Karpas-422 (cell line): Measurements from ENCODE around the gene ITPKC. TPM values are rescaled to one million over a fixed set of nuclear protein-coding genes. Genes with fewer than 3 reads are reported as not detected.

Experiments
- DNase-seq: peaks from one replicate; pipeline ENCODE4 v3.0.0-alpha.2; 2015
- H2AFZ ChIP-seq: fragments of 200-600 bp; sonication (generic); 2 replicates; pipeline ENCODE4 v1.6.1; 2014; ENCODE audit warnings: antibody characterized with exemption, low read length, mixed read lengths
- H3K27ac ChIP-seq: fragments of 200-600 bp; sonication (generic); 2 replicates; pipeline ENCODE4 v1.5.1; 2014; ENCODE audit warnings: mild to moderate bottlenecking, low read length, moderate library complexity
- H3K27me3 ChIP-seq: fragments of 200-600 bp; sonication (generic); 2 replicates; pipeline ENCODE4 v1.6.1; 2014; ENCODE audit warnings: low read length, mixed read lengths
- H3K36me3 ChIP-seq: fragments of 200-600 bp; sonication (generic); 2 replicates; pipeline ENCODE4 v1.6.1; 2014; ENCODE audit warnings: low read length, mixed read lengths; ENCODE audit not compliant: insufficient read depth
- H3K4me1 ChIP-seq: fragments of 200-600 bp; sonication (generic); 2 replicates; pipeline ENCODE4 v1.6.1; 2014; ENCODE audit warnings: mild to moderate bottlenecking, low read length, mixed read lengths
- H3K4me2 ChIP-seq: fragments of 200-600 bp; sonication (generic); 2 replicates; pipeline ENCODE4 v1.6.1; 2014; ENCODE audit warnings: low read length, low read depth, mild to moderate bottlenecking; ENCODE audit not compliant: poor library complexity, severe bottlenecking
- H3K4me3 ChIP-seq: fragments of 200-600 bp; sonication (generic); 2 replicates; pipeline ENCODE4 v1.5.1; 2014; ENCODE audit warnings: mild to moderate bottlenecking, antibody characterized with exemption, low read length, mixed read lengths
- H3K79me2 ChIP-seq: fragments of 200-600 bp; sonication (generic); 2 replicates; pipeline ENCODE4 v1.6.1; 2014; ENCODE audit warnings: mild to moderate bottlenecking, low read length, mixed read lengths
- H3K9ac ChIP-seq: fragments of 200-600 bp; sonication (generic); 2 replicates; pipeline ENCODE4 v1.6.0; 2014; ENCODE audit warnings: low read length
- H3K9me2 ChIP-seq: fragments of 200-600 bp; sonication (generic), shearing (Covaris generic); replicated peaks from 2 replicates; pipeline ENCODE4 v1.6.0; 2014; ENCODE audit warnings: mild to moderate bottlenecking, low read length, moderate library complexity; ENCODE audit not compliant: insufficient read depth
- H3K9me3 ChIP-seq: fragments of 300-700, 200-600 bp; sonication (generic); 2 replicates; pipeline ENCODE4 v1.6.1; 2014; ENCODE audit warnings: low read length, mixed read lengths
- H4K20me1 ChIP-seq: fragments of 200-600 bp; sonication (generic); 2 replicates; pipeline ENCODE4 v1.6.1; 2014; ENCODE audit warnings: mild to moderate bottlenecking, antibody characterized with exemption, low read length, low read depth; ENCODE audit not compliant: insufficient read depth
- total RNA-seq: library from RNA; depleted of rRNA; stranded (reverse); fragments of >200 nt; shearing (Covaris generic); gene quantifications from 2 replicates; pipeline ENCODE4 v1.2.3, GENCODE V29; 2014; ENCODE audit warnings: low replicate concordance

ITPKC gene
- total RNA-seq, 1 experiment from 2014 or later: 5.9 TPM

DNA sequence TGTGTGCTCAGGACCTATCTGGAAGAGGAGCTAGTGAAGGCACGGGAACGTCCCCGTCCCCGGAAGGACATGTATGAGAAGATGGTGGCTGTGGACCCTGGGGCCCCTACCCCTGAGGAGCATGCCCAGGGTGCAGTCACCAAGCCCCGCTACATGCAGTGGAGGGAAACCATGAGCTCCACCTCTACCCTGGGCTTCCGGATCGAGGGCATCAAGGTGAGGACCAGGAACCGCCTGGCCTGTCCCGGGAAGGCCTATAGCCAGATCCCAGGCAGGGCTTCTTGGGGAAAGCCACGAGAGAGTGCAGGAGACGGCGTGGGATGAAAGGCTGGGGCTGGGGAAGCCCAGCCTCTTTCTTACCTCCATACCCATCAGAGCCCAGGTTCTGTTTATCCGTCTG is 16.2 kb downstream of the ITPKC start:
- DNase-seq: no peak
- Histone ChIP-seq H3K9me3 (no peaks in the 10 kb centered on the region), H2AFZ (no peak overlapping the region), H3K79me2 (no peaks in the 10 kb centered on the region), H3K27me3 (no peaks in the 10 kb centered on the region), H3K4me1 (no peaks in the 10 kb centered on the region), H3K9ac (no peak overlapping the region), H3K27ac (no peak overlapping the region), H3K4me3 (no peak overlapping the region), H3K9me2 (no peaks in the 10 kb centered on the region), H3K4me2 (no peak overlapping the region), H3K36me3 (peaks cover 7% of the 10 kb centered on the region), H4K20me1 (no peaks in the 10 kb centered on the region)

DNA sequence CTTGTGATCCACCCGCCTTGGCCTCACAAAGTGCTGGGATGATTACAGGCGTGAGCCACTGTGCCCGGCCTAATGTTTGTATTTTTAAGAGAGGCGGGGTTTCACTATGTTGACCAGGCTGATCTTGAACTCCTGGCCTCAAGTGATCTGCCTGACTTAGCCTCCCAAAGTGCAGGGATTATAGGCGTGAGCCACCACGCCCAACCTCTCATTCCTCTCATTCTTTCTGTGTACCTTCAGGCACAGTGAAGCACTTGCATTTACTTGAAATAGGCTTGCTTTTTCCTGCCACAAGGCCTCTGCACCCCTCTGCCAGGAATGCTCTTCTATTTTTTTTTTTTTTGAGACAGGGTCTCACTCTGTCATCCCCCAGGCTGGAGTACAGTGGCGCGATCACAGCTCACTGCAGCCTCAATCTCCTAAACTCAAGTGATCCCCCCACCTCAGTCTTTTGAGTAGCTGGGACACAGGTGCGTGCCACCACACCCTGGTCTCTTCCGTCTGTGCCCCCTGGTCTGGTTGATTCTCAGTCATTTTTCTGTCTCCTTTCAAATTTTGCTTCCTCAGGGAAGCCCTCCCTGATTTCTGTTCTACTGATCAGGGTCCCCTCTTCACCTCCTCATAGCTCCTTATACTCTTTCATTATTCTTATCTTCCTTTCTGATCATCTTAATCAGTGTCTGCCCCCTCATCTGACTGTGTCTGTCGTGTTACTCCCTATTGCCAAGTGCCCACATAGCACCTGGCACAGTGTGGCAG is 18.3 kb downstream of the ITPKC start:
- H3K36me3 ChIP-seq: peaks cover 7% of the 10 kb centered on the region
- DNase-seq: no peak
- H3K4me2 ChIP-seq: no peak overlapping the region
- H3K27me3 ChIP-seq: no peaks in the 10 kb centered on the region
- H3K9me2 ChIP-seq: no peaks in the 10 kb centered on the region
- H3K4me1 ChIP-seq: no peaks in the 10 kb centered on the region
- no peak overlapping the region for H3K27ac ChIP-seq
- no peaks in the 10 kb centered on the region for H3K79me2 ChIP-seq
- H3K4me3 ChIP-seq: no peak overlapping the region
- H3K9ac ChIP-seq: no peak overlapping the region
- H3K9me3 ChIP-seq: no peaks in the 10 kb centered on the region
- H2AFZ ChIP-seq: no peak overlapping the region
- H4K20me1 ChIP-seq: no peaks in the 10 kb centered on the region

DNA sequence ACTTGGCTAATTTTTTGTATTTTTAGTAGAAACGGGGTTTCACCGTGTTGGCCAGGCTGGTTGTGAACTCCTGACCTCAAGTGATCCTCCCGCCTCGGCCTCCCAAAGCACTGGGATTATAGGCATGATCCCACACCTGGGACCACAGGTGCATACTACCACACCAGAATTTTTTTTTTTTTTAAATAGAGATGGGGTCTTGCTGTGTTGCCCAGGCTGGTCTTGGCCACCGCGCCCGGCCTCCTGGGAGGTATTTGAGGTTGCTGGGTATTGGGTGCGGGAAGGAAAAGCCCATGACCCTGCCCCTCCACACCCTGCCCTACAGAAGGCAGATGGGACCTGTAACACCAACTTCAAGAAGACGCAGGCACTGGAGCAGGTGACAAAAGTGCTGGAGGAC is 19.7 kb downstream of the ITPKC start:
- H3K79me2 ChIP-seq: no peaks in the 10 kb centered on the region
- no peak overlapping the region for H3K4me2 ChIP-seq
- H3K9me3 ChIP-seq: no peaks in the 10 kb centered on the region
- no peaks in the 10 kb centered on the region for H4K20me1 ChIP-seq
- H2AFZ ChIP-seq: no peak overlapping the region
- no peaks in the 10 kb centered on the region for H3K9me2 ChIP-seq
- no peak overlapping the region for H3K27ac ChIP-seq
- no peaks in the 10 kb centered on the region for H3K27me3 ChIP-seq
- H3K4me1 ChIP-seq: no peaks in the 10 kb centered on the region
- H3K36me3 ChIP-seq: peaks cover 5% of the 10 kb centered on the region
- H3K4me3 ChIP-seq: no peak overlapping the region
- DNase-seq: no peak
- no peak overlapping the region for H3K9ac ChIP-seq

DNA sequence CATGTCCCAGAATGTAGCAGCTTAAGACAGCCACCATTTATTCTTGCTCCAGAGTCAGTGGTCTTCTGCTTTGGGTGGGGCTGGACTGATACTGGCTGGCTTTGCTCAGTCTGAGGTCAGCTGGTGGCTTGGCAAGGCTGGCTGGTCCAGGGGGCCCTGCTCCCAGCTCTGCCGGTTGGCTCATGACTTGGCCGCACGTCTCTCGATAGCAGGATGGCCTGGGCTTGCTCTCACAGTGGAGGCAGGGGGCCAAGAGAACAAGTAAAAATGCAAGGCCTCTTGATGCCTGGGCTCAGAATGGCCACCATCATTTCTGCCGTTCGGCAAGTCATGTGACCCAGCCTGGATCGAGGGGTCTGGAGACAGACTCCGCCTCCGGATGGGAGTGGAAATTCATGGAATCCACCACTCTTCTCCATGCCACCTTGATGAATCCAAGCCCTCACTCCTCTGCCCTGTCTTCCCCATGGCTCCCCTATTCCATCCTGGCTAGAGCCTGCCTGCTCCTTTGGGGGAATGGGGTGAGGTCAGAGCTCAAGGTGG is 20.3 kb downstream of the ITPKC start:
- Histone ChIP-seq H2AFZ (no peak overlapping the region), H3K4me3 (no peak overlapping the region), H4K20me1 (no peaks in the 10 kb centered on the region), H3K36me3 (peaks cover 5% of the 10 kb centered on the region), H3K4me2 (no peak overlapping the region), H3K79me2 (no peaks in the 10 kb centered on the region), H3K27me3 (no peaks in the 10 kb centered on the region), H3K9ac (no peak overlapping the region), H3K4me1 (no peaks in the 10 kb centered on the region), H3K9me3 (no peaks in the 10 kb centered on the region), H3K9me2 (no peaks in the 10 kb centered on the region), H3K27ac (no peak overlapping the region)
- DNase-seq: no peak

DNA sequence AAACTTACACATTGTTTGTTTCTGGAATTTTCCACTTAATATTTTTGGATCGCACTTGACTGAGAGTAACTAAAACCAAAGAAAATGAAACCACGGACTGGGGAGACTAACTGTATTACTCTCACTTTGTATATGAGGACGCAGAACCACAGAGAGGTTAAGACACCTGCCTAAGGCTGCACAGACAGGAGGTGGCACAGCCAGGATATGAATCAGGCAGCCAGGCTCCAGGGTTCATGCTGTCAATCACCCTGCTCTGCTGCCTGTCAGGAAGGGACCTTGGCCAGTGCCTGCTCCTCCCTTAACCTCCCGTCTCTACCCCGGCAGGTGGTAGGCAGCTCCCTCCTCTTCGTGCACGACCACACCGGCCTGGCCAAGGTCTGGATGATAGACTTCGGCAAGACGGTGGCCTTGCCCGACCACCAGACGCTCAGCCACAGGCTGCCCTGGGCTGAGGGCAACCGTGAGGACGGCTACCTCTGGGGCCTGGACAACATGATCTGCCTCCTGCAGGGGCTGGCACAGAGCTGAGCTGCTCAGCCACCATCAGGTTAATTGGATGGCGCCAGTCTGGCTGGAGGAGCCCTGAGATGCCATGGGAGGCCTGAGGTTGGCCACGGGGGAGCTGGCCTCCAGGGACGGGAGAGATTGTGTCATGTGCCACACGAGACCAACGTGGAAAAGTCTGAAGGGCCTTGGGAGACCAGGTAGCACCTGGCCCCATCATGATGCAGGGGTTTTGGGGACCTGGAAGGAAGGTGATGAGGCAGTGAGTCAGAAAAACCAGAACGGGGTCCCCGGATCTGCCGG is 22.3 kb downstream of the ITPKC start:
- Histone ChIP-seq H3K36me3 (peaks cover 3% of the 10 kb centered on the region; the same call in 1 of the 2 replicates), H3K4me1 (no peaks in the 10 kb centered on the region), H3K4me2 (no peak overlapping the region), H3K79me2 (no peaks in the 10 kb centered on the region), H3K4me3 (no peak overlapping the region), H2AFZ (no peak overlapping the region), H3K9me3 (no peaks in the 10 kb centered on the region), H4K20me1 (no peaks in the 10 kb centered on the region), H3K27ac (no peak overlapping the region), H3K9ac (no peak overlapping the region), H3K9me2 (no peaks in the 10 kb centered on the region), H3K27me3 (no peaks in the 10 kb centered on the region)
- DNase-seq: no peak

DNA sequence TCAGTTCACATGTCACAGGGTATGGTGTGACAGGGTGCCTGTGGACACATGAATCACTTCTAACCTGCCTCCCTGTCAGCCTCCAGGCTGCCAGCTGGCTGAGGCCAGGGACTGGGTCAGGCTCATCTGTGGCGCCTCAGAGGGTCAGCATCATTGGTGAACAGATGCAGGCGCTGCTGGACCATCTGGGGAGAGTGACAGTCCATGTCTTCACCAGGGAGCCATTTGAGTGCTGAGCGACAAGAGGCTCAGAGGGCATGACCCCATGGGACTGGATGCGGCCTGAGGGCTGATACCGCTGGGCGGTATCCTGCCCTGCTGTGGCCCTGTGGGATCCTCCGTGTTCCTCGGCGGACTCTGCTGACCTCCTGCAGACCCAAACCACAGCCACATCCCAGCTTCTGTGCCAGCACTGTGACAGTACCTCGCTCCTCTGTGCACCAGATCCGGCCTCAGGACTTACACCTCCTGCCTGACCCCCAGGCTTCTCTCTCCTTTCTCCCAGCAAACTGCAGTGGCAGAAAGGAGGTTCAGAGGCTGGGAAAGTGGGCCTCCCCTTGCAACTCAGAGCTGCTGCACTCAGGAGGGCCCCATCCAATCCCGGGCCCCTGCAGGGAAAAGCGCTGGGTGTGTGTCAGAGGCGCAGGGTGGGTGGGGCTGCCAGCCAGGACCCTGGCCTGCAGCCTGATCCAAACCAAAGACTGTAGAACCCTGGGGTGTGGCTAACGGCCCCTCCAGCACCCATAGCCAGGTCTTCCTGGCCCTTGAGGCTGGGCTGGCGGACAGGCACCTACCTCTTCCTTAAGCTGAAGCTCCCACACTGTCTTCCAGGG is 23.2 kb downstream of the ITPKC start:
- no peaks in the 10 kb centered on the region for H3K9me2 ChIP-seq
- H3K4me1 ChIP-seq: no peaks in the 10 kb centered on the region
- no peaks in the 10 kb centered on the region for H3K9me3 ChIP-seq
- DNase-seq: no peak
- no peak overlapping the region for H3K4me2 ChIP-seq
- H3K27me3 ChIP-seq: no peaks in the 10 kb centered on the region
- H3K79me2 ChIP-seq: no peaks in the 10 kb centered on the region
- H3K9ac ChIP-seq: no peak overlapping the region
- H3K36me3 ChIP-seq: 0 out of 2 replicates have a peak, but pooled peaks cover 2% of the 10 kb centered on the region
- H3K4me3 ChIP-seq: no peak overlapping the region
- H4K20me1 ChIP-seq: no peaks in the 10 kb centered on the region
- H3K27ac ChIP-seq: no peak overlapping the region
- H2AFZ ChIP-seq: no peak overlapping the region

DNA sequence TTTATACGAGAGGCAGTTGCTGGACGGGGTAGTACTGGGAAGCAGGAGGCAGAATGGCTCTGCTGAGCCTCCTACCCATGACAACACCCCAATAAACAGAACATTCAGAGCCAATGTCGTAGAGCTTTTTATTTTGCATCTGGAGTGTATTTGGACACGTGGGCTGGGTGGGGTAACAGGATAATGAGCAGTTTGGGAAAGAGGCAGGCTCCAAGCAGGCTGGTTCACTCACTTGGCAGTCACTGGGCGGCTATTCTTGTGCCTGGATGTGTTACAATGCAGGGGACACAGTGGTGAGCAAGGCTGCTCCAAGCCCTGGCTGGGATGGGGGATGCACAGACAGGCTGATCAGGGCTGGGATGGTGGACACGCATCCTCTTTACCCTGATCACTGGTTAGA is 23.8 kb downstream of the ITPKC start:
- Histone ChIP-seq H3K36me3 (no peaks in the 10 kb centered on the region), H3K9ac (no peak overlapping the region), H3K27ac (no peak overlapping the region), H3K9me2 (no peaks in the 10 kb centered on the region), H3K4me1 (no peaks in the 10 kb centered on the region), H3K79me2 (no peaks in the 10 kb centered on the region), H3K27me3 (no peaks in the 10 kb centered on the region), H4K20me1 (no peaks in the 10 kb centered on the region), H3K4me2 (no peak overlapping the region), H2AFZ (no peak overlapping the region), H3K9me3 (no peaks in the 10 kb centered on the region), H3K4me3 (no peak overlapping the region)
- DNase-seq: no peak
